KMS-11 (cell line): Measurements from ENCODE around the gene LHFPL2.

Experiments
- H2AFZ ChIP-seq: fragments of 200-600 bp; sonication (generic); 2 replicates; pipeline ENCODE4 v1.6.1; 2016; ENCODE audit warnings: antibody characterized with exemption, mixed run types, low read depth
- H3K27ac ChIP-seq: fragments of 200-600 bp; sonication (generic); 2 replicates; pipeline ENCODE4 v1.6.1; 2016; ENCODE audit warnings: mild to moderate bottlenecking, mixed run types
- H3K27me3 ChIP-seq: fragments of 200-600 bp; sonication (generic); 2 replicates; pipeline ENCODE4 v1.6.1; 2017; ENCODE audit warnings: mild to moderate bottlenecking, low read depth, mixed run types, moderate library complexity; ENCODE audit not compliant: insufficient read depth
- H3K36me3 ChIP-seq: fragments of 200-600 bp; sonication (generic); 2 replicates; pipeline ENCODE4 v1.6.1; 2017; ENCODE audit warnings: mild to moderate bottlenecking, mixed run types; ENCODE audit not compliant: insufficient read depth
- H3K4me1 ChIP-seq: fragments of 200-600 bp; sonication (generic); 2 replicates; pipeline ENCODE4 v1.6.1; 2016; ENCODE audit warnings: mild to moderate bottlenecking, low read depth, mixed run types; ENCODE audit not compliant: poor library complexity, severe bottlenecking
- H3K4me2 ChIP-seq: fragments of 200-600 bp; sonication (generic); 2 replicates; pipeline ENCODE4 v1.7.0; 2016; ENCODE audit warnings: mild to moderate bottlenecking, mixed run types
- H3K4me3 ChIP-seq: fragments of 200-600 bp; sonication (generic); IDR thresholded peaks from 2 replicates; pipeline ENCODE4 v1.6.1; 2017; ENCODE audit warnings: low read depth, low read length, mixed read lengths; ENCODE audit not compliant: insufficient read depth
- H3K79me2 ChIP-seq: fragments of 200-600 bp; sonication (generic); 2 replicates; pipeline ENCODE4 v1.6.1; 2016; ENCODE audit warnings: low read depth, mixed run types; ENCODE audit not compliant: insufficient read depth
- H3K9ac ChIP-seq: fragments of 200-600 bp; sonication (generic); 2 replicates; pipeline ENCODE4 v1.6.1; 2016; ENCODE audit warnings: mild to moderate bottlenecking, mixed run types
- H4K20me1 ChIP-seq: fragments of 200-600 bp; sonication (generic); 2 replicates; pipeline ENCODE4 v1.6.1; 2016; ENCODE audit warnings: mild to moderate bottlenecking, mixed run types; ENCODE audit not compliant: insufficient read depth
- CTCF ChIP-seq: fragments of 200-600 bp; sonication (generic); conservative IDR thresholded peaks from 2 replicates; pipeline ENCODE4 v1.6.1; 2017; ENCODE audit warnings: low read depth, mild to moderate bottlenecking, antibody characterized with exemption, low read length, moderate library complexity, mixed read lengths

LHFPL2 gene

GRCh38 chr5:78573318-78573717, 75.3 kb downstream of the LHFPL2 start:
- no peaks in the 10 kb centered on the region for H4K20me1 ChIP-seq
- no peaks in the 10 kb centered on the region for H3K79me2 ChIP-seq
- peak overlapping the region; percentile 18; the same call in 1 of the 2 replicates for H2AFZ ChIP-seq
- peak overlapping the region; percentile 83 for H3K4me2 ChIP-seq
- peaks cover 97% of the 10 kb centered on the region for H3K4me1 ChIP-seq
- peak overlapping the region; percentile 77; the same call in 1 of the 2 replicates for H3K9ac ChIP-seq
- TF ChIP-seq CTCF = no peak
- H3K27me3 ChIP-seq = no peaks in the 10 kb centered on the region
- H3K27ac ChIP-seq = peak overlapping the region; percentile 97
- H3K4me3 ChIP-seq = no peak overlapping the region
- no peaks in the 10 kb centered on the region for H3K36me3 ChIP-seq

- peaks cover 100% of the 10 kb centered on the region for H3K4me1 ChIP-seq
- H3K4me3 ChIP-seq = no peak overlapping the region
- no peaks in the 10 kb centered on the region for H3K36me3 ChIP-seq
- peak overlapping the region; percentile 4; the same call in 1 of the 2 replicates for H3K4me2 ChIP-seq
- H3K9ac ChIP-seq = no peak overlapping the region
- no peaks in the 10 kb centered on the region; the same call in 1 of the 2 replicates for H3K79me2 ChIP-seq
- H2AFZ ChIP-seq = no peak overlapping the region
- no peak for TF ChIP-seq CTCF
- H3K27ac ChIP-seq = peak overlapping the region; percentile 7; the same call in 1 of the 2 replicates
- H4K20me1 ChIP-seq = no peaks in the 10 kb centered on the region
- no peaks in the 10 kb centered on the region for H3K27me3 ChIP-seq
Observed at GRCh38 chr5:78570646-78571045, 77.9 kb downstream of the LHFPL2 start.

- no peaks in the 10 kb centered on the region; the same call in 1 of the 2 replicates for H3K79me2 ChIP-seq
- peak overlapping the region; percentile 41; the same call in 1 of the 2 replicates for H3K9ac ChIP-seq
- H3K4me2 ChIP-seq = peak overlapping the region; percentile 74
- no peaks in the 10 kb centered on the region for H4K20me1 ChIP-seq
- no peak for TF ChIP-seq CTCF
- no peaks in the 10 kb centered on the region for H3K27me3 ChIP-seq
- no peaks in the 10 kb centered on the region for H3K36me3 ChIP-seq
- H3K4me1 ChIP-seq = peaks cover 88% of the 10 kb centered on the region
- H3K27ac ChIP-seq = peak overlapping the region; percentile 88
- no peak overlapping the region for H3K4me3 ChIP-seq
- H2AFZ ChIP-seq = peak overlapping the region; percentile 31
Observed at GRCh38 chr5:78569441-78569840, 79.1 kb downstream of the LHFPL2 start.

GRCh38 chr5:78568676-78569075, 79.9 kb downstream of the LHFPL2 start:
- Histone ChIP-seq H3K36me3 (no peaks in the 10 kb centered on the region), H3K4me2 (peak overlapping the region; percentile 74), H3K27ac (peak overlapping the region; percentile 88), H3K27me3 (no peaks in the 10 kb centered on the region), H3K9ac (peak overlapping the region; percentile 41), H3K4me3 (no peak overlapping the region), H3K4me1 (peaks cover 80% of the 10 kb centered on the region), H2AFZ (peak overlapping the region; percentile 31; the same call in 1 of the 2 replicates), H4K20me1 (no peaks in the 10 kb centered on the region), H3K79me2 (no peaks in the 10 kb centered on the region; the same call in 1 of the 2 replicates)
- no peak for TF ChIP-seq CTCF
